ENCODE results near the gene AURKA.

Gene AURKA

GRCh38 chr20:56389807-56390206 is 2.2 kb downstream of the AURKA start:
- DNase-seq, result no peak

GRCh38 chr20:56388882-56389281 is 3.1 kb downstream of the AURKA start:
- no peak for DNase-seq

- no peak for DNase-seq
These were observed 5.8 kb downstream of the AURKA start for GRCh38 chr20:56386219-56386618.

- DNase-seq, result no peak
These were observed 6.9 kb downstream of the AURKA start for GRCh38 chr20:56385130-56385529.

GRCh38 chr20:56383334-56383733 is 8.7 kb downstream of the AURKA start:
- DNase-seq, result no peak

- DNase-seq, result no peak
These were observed 9.3 kb downstream of the AURKA start for GRCh38 chr20:56382696-56383095.

GRCh38 chr20:56381501-56381900 is 10.5 kb downstream of the AURKA start:
- DNase-seq, result no peak

GRCh38 chr20:56380375-56380774 is 11.6 kb downstream of the AURKA start:
- no peak for DNase-seq

GRCh38 chr20:56378386-56378785 is 13.6 kb downstream of the AURKA start:
- no peak for DNase-seq

GRCh38 chr20:56376331-56376730 is 15.7 kb downstream of the AURKA start:
- DNase-seq, result no peak

- DNase-seq, result no peak
These were observed 18.1 kb downstream of the AURKA start for GRCh38 chr20:56373942-56374341.

GRCh38 chr20:56372850-56373249 is 19.2 kb downstream of the AURKA start:
- no peak for DNase-seq

- DNase-seq, result no peak
These were observed 20.0 kb downstream of the AURKA start for GRCh38 chr20:56371977-56372376.

GRCh38 chr20:56369179-56369578 is 22.8 kb downstream of the AURKA start:
- DNase-seq, result peak; percentile 66 to 93

- DNase-seq, result peak in 1 of 2 experiments; percentile 49
These were observed 23.5 kb downstream of the AURKA start for GRCh38 chr20:56368351-56369134.

- no peak for DNase-seq
These were observed 28.5 kb downstream of the AURKA start for GRCh38 chr20:56363491-56363890.

- peak in 1 of 2 experiments; percentile 59 for DNase-seq
These were observed 29.1 kb downstream of the AURKA start for GRCh38 chr20:56362833-56363413.

- no peak for DNase-seq
These were observed 30.1 kb downstream of the AURKA start for GRCh38 chr20:56361900-56362299.

- DNase-seq, result peak; percentile 79 to 84
These were observed 31.2 kb downstream of the AURKA start for GRCh38 chr20:56360908-56361205.

GRCh38 chr20:56360133-56360907 is 31.7 kb downstream of the AURKA start:
- peak; percentile 41 to 73 for DNase-seq

- DNase-seq, result peak; percentile 14 to 58
These were observed 32.5 kb downstream of the AURKA start for GRCh38 chr20:56359212-56360132.

- peak; percentile 81 to 89 for DNase-seq
These were observed 33.3 kb downstream of the AURKA start, which contains the start of gene FAM210B for GRCh38 chr20:56358600-56359211. FAM210B (plus strand) TSS chr20:56358974; CDS start chr20:56359006, 32 bp downstream.
